GM21528 (cell line): ENCODE data around the gene TRPM5.

Source experiments
- ATAC-seq: cut with Tn5 transposase; IDR thresholded peaks from one replicate; pipeline ENCODE4 v1.9.1; 2021; ENCODE audit warnings: mild to moderate bottlenecking, moderate library complexity; ENCODE audit not compliant: unreplicated experiment, low FRiP score

The TRPM5 gene

GRCh38 chr11:2422461-2423156 lies 21.7 kb downstream of the TRPM5 start:
- no peak for ATAC-seq

- ATAC-seq = no peak
Measured at GRCh38 chr11:2421996-2422395, 22.3 kb downstream of the TRPM5 start.

GRCh38 chr11:2421226-2421994 lies 22.9 kb downstream of the TRPM5 start:
- no peak for ATAC-seq

- no peak for ATAC-seq
Measured at GRCh38 chr11:2420502-2421225, 23.6 kb downstream of the TRPM5 start.

- no peak for ATAC-seq
Measured at GRCh38 chr11:2419638-2420501, 24.4 kb downstream of the TRPM5 start.

- ATAC-seq = no peak
Measured at GRCh38 chr11:2418693-2419360, 25.5 kb downstream of the TRPM5 start.

- no peak for ATAC-seq
Measured at GRCh38 chr11:2417856-2418692, 26.2 kb downstream of the TRPM5 start.

- ATAC-seq = no peak
Measured at GRCh38 chr11:2416765-2417164, 27.5 kb downstream of the TRPM5 start.

- no peak for ATAC-seq
Measured at GRCh38 chr11:2415601-2416380, 28.5 kb downstream of the TRPM5 start.

GRCh38 chr11:2415171-2415570 lies 29.1 kb downstream of the TRPM5 start:
- no peak for ATAC-seq

- ATAC-seq = no peak
Measured at GRCh38 chr11:2414616-2415015, 29.7 kb downstream of the TRPM5 start.

GRCh38 chr11:2413742-2414579 lies 30.4 kb downstream of the TRPM5 start:
- no peak for ATAC-seq

GRCh38 chr11:2412323-2412722 lies 32.0 kb downstream of the TRPM5 start:
- ATAC-seq = no peak

- no peak for ATAC-seq
Measured at GRCh38 chr11:2411446-2412305, 32.6 kb downstream of the TRPM5 start.

GRCh38 chr11:2410616-2411015 lies 33.7 kb downstream of the TRPM5 start:
- ATAC-seq = no peak

- ATAC-seq = no peak
Measured at GRCh38 chr11:2409611-2410468, 34.5 kb downstream of the TRPM5 start.
